ENCODE data around the gene PGA4. TPM values are rescaled to one million over a fixed set of nuclear protein-coding genes. Genes with fewer than 3 reads are reported as not detected.

The PGA4 gene
- total RNA-seq, 1 donor from 2014 or later = not detected

- DNase-seq (ENCODE audit: low spot score) (no peak), ATAC-seq (no peak)
- intact Hi-C loops (cut with DNase I) = no loop called here
Measured at GRCh38 chr11:61270354-61271076, 48.4 kb downstream of the PGA4 start.

GRCh38 chr11:61272731-61273130, 50.6 kb downstream of the PGA4 start:
- ATAC-seq (no peak), DNase-seq (ENCODE audit: low spot score) (no peak)
- intact Hi-C loops (cut with DNase I) = no loop called here

- DNase-seq (ENCODE audit: low spot score) (no peak), ATAC-seq (no peak)
- intact Hi-C loops (cut with DNase I) = no loop called here
Measured at GRCh38 chr11:61273178-61274078, 51.3 kb downstream of the PGA4 start.

- no peak for DNase-seq (ENCODE audit: low spot score)
- intact Hi-C loops (cut with DNase I) = no loop called here
Measured at GRCh38 chr11:61274084-61274483, 51.9 kb downstream of the PGA4 start.

GRCh38 chr11:61275191-61275590, 53.0 kb downstream of the PGA4 start:
- intact Hi-C loops (cut with DNase I) = no loop called here
- DNase-seq (ENCODE audit: low spot score) = no peak
- ATAC-seq = no peak

More at GRCh38 chr11:61274084-61274483, 51.9 kb downstream of the PGA4 start:
- no peak for ATAC-seq

- intact Hi-C loops (cut with DNase I) = no loop called here
- DNase-seq (ENCODE audit: low spot score) (no peak), ATAC-seq (no peak)
Measured at GRCh38 chr11:61277186-61278000, 55.2 kb downstream of the PGA4 start.

GRCh38 chr11:61278001-61278470, 55.9 kb downstream of the PGA4 start:
- ATAC-seq (no peak), DNase-seq (ENCODE audit: low spot score) (no peak)
- intact Hi-C loops (cut with DNase I) = no loop called here

- ATAC-seq (no peak), DNase-seq (ENCODE audit: low spot score) (no peak)
- intact Hi-C loops (cut with DNase I) = no loop called here
Measured at GRCh38 chr11:61279934-61280659, 58.0 kb downstream of the PGA4 start.

- intact Hi-C loops (cut with DNase I) = no loop called here
- DNase-seq (ENCODE audit: low spot score) (no peak), ATAC-seq (no peak)
Measured at GRCh38 chr11:61280883-61281580, 58.9 kb downstream of the PGA4 start.

Other genes with a start within 250 kb of the PGA4 start
- 1.3 TPM for gene CD5, start 119.9 kb upstream of the PGA4 start, total RNA-seq
- 23.1 TPM for gene VPS37C, start 60.9 kb upstream of the PGA4 start, total RNA-seq
- gene PGA3, start 18.8 kb upstream of the PGA4 start, total RNA-seq = not detected
- gene PGA5, start 18.8 kb downstream of the PGA4 start, total RNA-seq = not detected
- 3.6 TPM for gene VWCE, start 73.0 kb downstream of the PGA4 start, total RNA-seq
- 161 TPM for gene DDB1, start 110.8 kb downstream of the PGA4 start, total RNA-seq
- gene TKFC, start 110.9 kb downstream of the PGA4 start, total RNA-seq = 32.6 TPM
- gene CYB561A3, start 139.5 kb downstream of the PGA4 start, total RNA-seq = 37.8 TPM
- gene TMEM138, start 140.0 kb downstream of the PGA4 start, total RNA-seq = 38.2 TPM
- gene TMEM216, start 170.2 kb downstream of the PGA4 start, total RNA-seq = 8.9 TPM
- 79.2 TPM for gene CPSF7, start 207.6 kb downstream of the PGA4 start, total RNA-seq
- gene SDHAF2, start 207.8 kb downstream of the PGA4 start, total RNA-seq = 24.9 TPM

Data from sciatic nerve (tissue), 2 donors.